K562 (cell line): ENCODE data around the gene PEX19. TPM values are rescaled to one million over a fixed set of nuclear protein-coding genes. Genes with fewer than 3 reads are reported as not detected.

Experiments used
- ATAC-seq: fragments of 200-7000 bp; cut with Tn5 transposase; 3 replicates; pipeline ENCODE4 v1.9.1; 2020; ENCODE audit warnings: moderate library complexity
- Bru-seq: library from RNA; stranded (reverse); fragments of 400-500 nt; gene quantifications from one replicate; lab custom pipeline; 2021; lab: Mats Ljungman, UMichigan
- BruChase-seq, 2 experiments: library from RNA; stranded (reverse); fragments of 400-500 nt; gene quantifications; one replicate each; lab custom pipeline; 2021; lab: Mats Ljungman, UMichigan
- BruUV-seq: library from RNA; stranded (reverse); fragments of 400-500 nt; replicated peaks from 2 replicates; lab custom pipeline; 2021; lab: Mats Ljungman, UMichigan
- CTCF ChIA-PET: fragments of 300-600 bp; formaldehyde crosslinking; extraction: SDS; loops from one replicate; lab custom pipeline; 2021; ENCODE audit warnings: low intra/inter-chr PET ratio; lab: Yijun Ruan, JAX
- POLR2A ChIA-PET: fragments of 300-600, 350-650 bp; sonication (Branson Sonifier 250); formaldehyde crosslinking; extraction: SDS; loops from one replicate; lab custom pipeline; 2021; ENCODE audit warnings: antibody characterized with exemption, inconsistent platforms; lab: Yijun Ruan, JAX
- DNase-seq, 4 experiments: peaks; one replicate each; pipeline versions ENCODE4 v3.0.0 to v3.0.0-alpha.2; 2011 to 2018; ENCODE audit warnings: low spot score in 3 of 4, mixed read lengths in 3 of 4; ENCODE audit errors: extremely low read depth in 1 of 4
- FAIRE-seq: peaks from 2 replicates; lab custom pipeline; 2011; peaks lifted over from hg19 to GRCh38; lab: Jason Lieb, UNC
- H2AFZ ChIP-seq: 2 replicates; pipeline ENCODE4 v1.6.0; 2011; ENCODE audit warnings: low read depth, low read length, control low read depth, inconsistent platforms
- H3K27ac ChIP-seq: fragments of 200-600 bp; 3 replicates; pipeline ENCODE4 v1.8.0; 2011; ENCODE audit warnings: low read depth, mild to moderate bottlenecking, control low read depth, inconsistent platforms, low read length, moderate library complexity, mixed read lengths; ENCODE audit errors: extremely low read depth
- H3K27me3 ChIP-seq, 2 experiments: fragments of 300-600 bp in 1 of 2; 2 replicates in 1 of 2; 3 replicates in 1 of 2; pipeline versions ENCODE4 v1.6.0 to v1.8.0; 2011; ENCODE audit warnings: inconsistent platforms in 2 of 2, low read length in 2 of 2, mild to moderate bottlenecking in 1 of 2, mixed read lengths in 1 of 2, moderate library complexity in 1 of 2; ENCODE audit not compliant: control insufficient read depth in 2 of 2, insufficient read depth in 2 of 2
- H3K36me3 ChIP-seq: fragments of 300-600 bp; 3 replicates; pipeline ENCODE4 v1.8.0; 2011; ENCODE audit warnings: mild to moderate bottlenecking, low read length, inconsistent platforms; ENCODE audit not compliant: control insufficient read depth, insufficient read depth
- H3K4me1 ChIP-seq, 2 experiments: fragments of 200-600 bp in 1 of 2; replicated peaks in 1 of 2; 2 replicates in 1 of 2; 3 replicates in 1 of 2; pipeline versions ENCODE4 v1.5.1 to v1.8.0; 2011; ENCODE audit warnings: inconsistent platforms in 2 of 2, low read length in 2 of 2, mild to moderate bottlenecking in 1 of 2, mixed read lengths in 1 of 2, moderate library complexity in 1 of 2; ENCODE audit not compliant: control insufficient read depth in 2 of 2, insufficient read depth in 2 of 2
- H3K4me2 ChIP-seq: 2 replicates; pipeline ENCODE4 v1.6.1; 2011; ENCODE audit warnings: low read length, control low read depth, inconsistent platforms, mixed read lengths; ENCODE audit not compliant: insufficient read depth
- H3K4me3 ChIP-seq: fragments of 200-600 bp; sonication (generic), shearing (Covaris generic); 2 replicates; pipeline ENCODE4 v1.5.1; 2016; ENCODE audit warnings: control low read depth, inconsistent platforms
- H3K79me2 ChIP-seq: fragments of 200-600 bp; 3 replicates; pipeline ENCODE4 v1.8.0; 2011; ENCODE audit warnings: low read length, inconsistent platforms; ENCODE audit not compliant: control insufficient read depth, insufficient read depth
- H3K9ac ChIP-seq, 2 experiments: 2 replicates each; pipeline versions ENCODE4 v1.6.0 to v1.6.1; 2011; ENCODE audit warnings: low read depth in 2 of 2, low read length in 2 of 2, control low read depth in 1 of 2, inconsistent platforms in 1 of 2, mild to moderate bottlenecking in 1 of 2, mixed read lengths in 1 of 2; ENCODE audit not compliant: insufficient read depth in 1 of 2
- H3K9me1 ChIP-seq: one replicate; pipeline ENCODE4 v1.6.0; 2011; ENCODE audit warnings: inconsistent platforms, mild to moderate bottlenecking, low read length, moderate library complexity; ENCODE audit not compliant: control insufficient read depth, insufficient read depth
- H3K9me3 ChIP-seq: replicated peaks from 2 replicates; pipeline ENCODE4 v1.5.1; 2011; ENCODE audit warnings: low read depth, low read length, inconsistent platforms; ENCODE audit not compliant: control insufficient read depth, insufficient read depth
- H4K20me1 ChIP-seq: replicated peaks from 2 replicates; pipeline ENCODE4 v1.6.1; 2011; ENCODE audit warnings: low read length, inconsistent platforms, mixed read lengths; ENCODE audit not compliant: control insufficient read depth, insufficient read depth
- ATF7 ChIP-seq: fragments of 450-650 bp; IDR thresholded peaks from 2 replicates; pipeline ENCODE4 v1.7.1; 2014; ENCODE audit warnings: mild to moderate bottlenecking, moderate library complexity
- BRF1 ChIP-seq: IDR thresholded peaks from 3 replicates; pipeline ENCODE4 v1.6.1; 2011; ENCODE audit warnings: borderline replicate concordance, mild to moderate bottlenecking; ENCODE audit not compliant: insufficient read length; ENCODE audit errors: extremely low read depth
- C11orf30 ChIP-seq: fragments of 450-650 bp; IDR thresholded peaks from 2 replicates; pipeline ENCODE4 v1.6.1; 2016; ENCODE audit warnings: low read depth, mild to moderate bottlenecking
- HDGF ChIP-seq: fragments of 450-650 bp; IDR thresholded peaks from 2 replicates; pipeline ENCODE4 v1.6.1; 2016
- NFIX ChIP-seq: fragments of 250-450 bp; sonication (Bioruptor Pico); IDR thresholded peaks from 2 replicates; pipeline ENCODE4 v1.4.0; 2020; ENCODE audit warnings: low read depth, mild to moderate bottlenecking, moderate library complexity
- PML ChIP-seq: IDR thresholded peaks from 2 replicates; pipeline ENCODE4 v1.6.1; 2012; ENCODE audit warnings: low read length, inconsistent platforms
- WGBS: fragments of 100-300 bp; shearing (Covaris generic); methylation state at CpG from one replicate; pipeline ENCODE4 v1.1.6; 2016; ENCODE audit warnings: low coverage, mixed read lengths; ENCODE audit not compliant: insufficient coverage; ENCODE audit errors: missing lambda C conversion rate; 5-methylcytosine and 5-hydroxymethylcytosine counted together
- in situ Hi-C: fragments of 300-500 bp; cut with MboI; formaldehyde crosslinking; loops from 4 replicates; pipeline ENCODE4 v1.15.0; 2018; ENCODE audit warnings: inconsistent platforms, mixed read lengths
- intact Hi-C: fragments of 100-400 bp; cut with micrococcal nuclease; formaldehyde crosslinking; loops from 2 replicates; pipeline ENCODE4 v1.14.2; 2022
- long read RNA-seq, 3 experiments: library from polyadenylated mRNA in 2 of 3; library from RNA in 1 of 3; unstranded in 2 of 3; stranded (forward) in 1 of 3; transcript quantifications; one replicate each; pipeline ENCODE4 v2.0.0, GENCODE V29; 2019 to 2022
- polyA minus RNA-seq, 3 experiments: library from RNA; depleted of rRNA, polyadenylated mRNA; stranded (reverse); fragments of >200 nt; gene quantifications; 2 replicates each; pipeline ENCODE4 v1.2.3, GENCODE V29; 2011
- polyA plus RNA-seq, 8 experiments: library from polyadenylated mRNA; depleted of rRNA in 4 of 8; stranded (reverse) in 5 of 8; unstranded in 3 of 8; fragments of >200 nt; fragmentation: Nextera tagmentation in 2 of 8; fragmentation: Illumina TruSeq in 1 of 8; extraction: Ambion mirVana in 2 of 8; extraction: Trizol in 1 of 8; gene quantifications; 2 replicates each; pipeline versions ENCODE4 v1.2.1 to v1.2.3, GENCODE V29; 2011 to 2014; ENCODE audit warnings: inconsistent platforms in 1 of 8, missing spikeins in 1 of 8
- total RNA-seq, 7 experiments: library from RNA; depleted of rRNA in 6 of 7; stranded (reverse); fragments of >200 nt in 6 of 7; fragmentation: Illumina TruSeq in 2 of 7; extraction: Trizol in 2 of 7; gene quantifications; 2 replicates each; pipeline versions ENCODE4 v1.2.1 to v1.2.3, GENCODE V29; 2011 to 2021; ENCODE audit warnings: low replicate concordance in 1 of 7
- TF ChIP-seq, protein P1 (sequence below), 2 experiments: fragments of 450-650 bp; formaldehyde crosslinking in 1 of 2; IDR thresholded peaks; 2 replicates each; pipeline versions ENCODE4 v1.4.0 to v1.6.1; 2014 to 2020; ENCODE audit warnings: mild to moderate bottlenecking in 2 of 2, borderline replicate concordance in 1 of 2, low read depth in 1 of 2

Gene PEX19, protein sequence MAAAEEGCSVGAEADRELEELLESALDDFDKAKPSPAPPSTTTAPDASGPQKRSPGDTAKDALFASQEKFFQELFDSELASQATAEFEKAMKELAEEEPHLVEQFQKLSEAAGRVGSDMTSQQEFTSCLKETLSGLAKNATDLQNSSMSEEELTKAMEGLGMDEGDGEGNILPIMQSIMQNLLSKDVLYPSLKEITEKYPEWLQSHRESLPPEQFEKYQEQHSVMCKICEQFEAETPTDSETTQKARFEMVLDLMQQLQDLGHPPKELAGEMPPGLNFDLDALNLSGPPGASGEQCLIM
- total RNA-seq (2011; cell fraction: chromatin; rRNA removed; ENCODE audit: low replicate concordance), result 77.5 and 114 TPM in 2 replicates
- total RNA-seq (2011; cell fraction: nucleolus; rRNA removed), result 65.7 and 66.1 TPM in 2 replicates
- total RNA-seq (2011; cell fraction: nucleoplasm; rRNA removed), result 63.5 and 65.6 TPM in 2 replicates
- total RNA-seq (2014; rRNA removed) (35.6 and 36.5 TPM in 2 replicates), total RNA-seq (2014; rRNA removed; fragmentation: Illumina TruSeq; extraction: Trizol) (44.5 and 51.3 TPM in 2 replicates), total RNA-seq (2015; rRNA removed; fragmentation: Illumina TruSeq; extraction: Trizol) (35.6 and 37.3 TPM in 2 replicates), total RNA-seq (2021) (60.2 and 64.9 TPM in 2 replicates), polyA plus RNA-seq (2011; rRNA removed) (70.2 and 91.6 TPM in 2 replicates), polyA plus RNA-seq (2014; fragmentation: Illumina TruSeq; extraction: Trizol) (51.9 and 59.8 TPM in 2 replicates), polyA plus RNA-seq (2014; fragmentation: Nextera tagmentation; extraction: Ambion mirVana) (100 to 1,000 TPM in 1 of 2 experiments, 10 to 100 TPM in 1; 81.2 to 103 TPM), polyA plus RNA-seq (2014; rRNA removed) (32.5 and 33.7 TPM in 2 replicates), polyA minus RNA-seq (2011; rRNA and poly(A)+ RNA removed) (88.3 and 89.0 TPM in 2 replicates), Bru-seq, nascent RNA (percentile 83 among the genes with signal in this experiment), BruChase-seq, experiment 1, labeled RNA remaining after a 2-hour chase (percentile 78 among the genes with signal in this experiment), BruChase-seq, experiment 2, labeled RNA remaining after a 6-hour chase (percentile 79 among the genes with signal in this experiment)
- 30.5 and 46.0 TPM in 2 replicates for polyA plus RNA-seq (2011; cell fraction: cytosol; rRNA removed)
- polyA plus RNA-seq (2011; cell fraction: nucleus; rRNA removed), result 65.1 and 108 TPM in 2 replicates
- 32.2 and 50.3 TPM in 2 replicates for polyA plus RNA-seq (2012)
- 17.8 and 19.0 TPM in 2 replicates for polyA minus RNA-seq (2011; cell fraction: cytosol; rRNA and poly(A)+ RNA removed)
- 39.7 and 59.8 TPM in 2 replicates for polyA minus RNA-seq (2011; cell fraction: nucleus; rRNA and poly(A)+ RNA removed)
- long read RNA-seq, experiment 1, transcript PEX19-201 (8 exons, 3,661 nt), result major isoform, 114 of 160 reads
- long read RNA-seq, experiment 1, partial matches to known transcripts, result 21 of 160 reads
- long read RNA-seq, experiment 1, other reads (novel, unspliced or antisense), result 22 of 160 reads
- long read RNA-seq, experiment 2, transcript PEX19-201 (8 exons, 3,661 nt), result major isoform, 28 of 58 reads
- long read RNA-seq, experiment 2, partial matches to known transcripts, result 3 of 58 reads
- long read RNA-seq, experiment 2, other reads (novel, unspliced or antisense), result 26 of 58 reads
- long read RNA-seq, experiment 3, transcript PEX19-201 (8 exons, 3,661 nt), result major isoform, 37 of 48 reads
- long read RNA-seq, experiment 3, partial matches to known transcripts, result 2 of 48 reads
- long read RNA-seq, experiment 3, other reads (novel, unspliced or antisense), result 8 of 48 reads

DNA sequence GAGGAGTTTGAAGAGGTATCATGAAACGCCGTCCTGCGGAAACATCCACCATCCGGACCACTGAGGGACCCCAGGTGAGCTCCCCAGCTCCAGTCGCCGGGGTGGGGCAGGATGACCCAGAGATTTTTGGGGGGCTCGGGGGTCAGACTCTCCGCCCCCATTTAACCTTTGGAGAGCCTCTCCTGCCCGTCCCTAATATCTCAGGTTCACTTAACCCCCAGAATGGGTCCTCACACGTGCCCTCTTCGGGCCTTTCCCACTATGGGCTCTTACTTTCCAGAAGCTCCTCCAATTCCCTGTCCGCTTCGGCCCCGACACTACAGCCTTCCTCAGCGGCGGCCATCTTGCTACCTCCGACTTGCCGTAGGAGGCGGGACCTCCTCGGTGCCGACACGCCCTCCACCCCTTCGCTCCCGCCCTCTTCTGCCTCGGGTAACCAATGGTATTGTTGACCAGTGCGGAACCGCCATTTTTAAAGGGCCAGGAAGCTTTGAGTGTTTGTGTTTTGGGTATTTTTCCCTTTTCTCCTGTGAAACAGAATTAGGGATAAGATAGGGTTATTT, at the start of gene PEX19:
PEX19 (minus strand) TSS at position 352 of the 563 bp plus-strand sequence; CDS start at position 343, 9 bp downstream.
- WGBS, result under 1% methylated on average over 27 of the region's 27 CpGs
- POLR2A ChIA-PET, result interaction anchor here (0.6 to 2.4 kb wide), 18 partner anchors 8 to 109 kb away, joined by 3 to 19 read pairs (median 4); partner anchors contain the start of gene DCAF8
- peaks cover 48% of the 10 kb centered on the region for H3K36me3 ChIP-seq
- no peaks in the 10 kb centered on the region for H4K20me1 ChIP-seq
- in situ Hi-C loops (no loop called here), intact Hi-C loops (loop anchor here (5.0 kb wide), 1 partner anchor 92 kb away; no protein-coding TSS in a partner anchor)
- no TSS peak for BruUV-seq
- DNase-seq, result peak; percentile 95 to 98 (median 96)
- peak within 1 kb of the TSS; percentile 91 for H2AFZ ChIP-seq
- H3K4me1 ChIP-seq, result peaks cover 5 to 14% of the 10 kb centered on the region in 2 experiments; a peak in 4 of 5 replicates
- peaks cover 17% of the 10 kb centered on the region for H3K79me2 ChIP-seq
- H3K27ac ChIP-seq, result peak within 1 kb of the TSS; percentile 72
- FAIRE-seq, result peak; percentile 99
- peak within 1 kb of the TSS; percentile 86 to 99 for H3K9ac ChIP-seq
- no peaks in the 10 kb centered on the region for H3K9me1 ChIP-seq
- H3K27me3 ChIP-seq, result no peaks in the 10 kb centered on the region
- ATAC-seq, result peak; percentile 99
- CTCF ChIA-PET, result no interaction called here
- H3K4me3 ChIP-seq, result peak within 1 kb of the TSS; percentile 74
- H3K9me3 ChIP-seq, result no peaks in the 10 kb centered on the region
- H3K4me2 ChIP-seq, result peak within 1 kb of the TSS; percentile 97
- TF ChIP-seq NFIX (no peak), HDGF (no peak), ATF7 (peak; percentile 39; the same call in 1 of the 2 replicates), C11orf30 (peak; percentile 95), BRF1 (no peak), PML (peak; percentile 60; the same call in 1 of the 2 replicates)
- TF ChIP-seq, protein P1, sequence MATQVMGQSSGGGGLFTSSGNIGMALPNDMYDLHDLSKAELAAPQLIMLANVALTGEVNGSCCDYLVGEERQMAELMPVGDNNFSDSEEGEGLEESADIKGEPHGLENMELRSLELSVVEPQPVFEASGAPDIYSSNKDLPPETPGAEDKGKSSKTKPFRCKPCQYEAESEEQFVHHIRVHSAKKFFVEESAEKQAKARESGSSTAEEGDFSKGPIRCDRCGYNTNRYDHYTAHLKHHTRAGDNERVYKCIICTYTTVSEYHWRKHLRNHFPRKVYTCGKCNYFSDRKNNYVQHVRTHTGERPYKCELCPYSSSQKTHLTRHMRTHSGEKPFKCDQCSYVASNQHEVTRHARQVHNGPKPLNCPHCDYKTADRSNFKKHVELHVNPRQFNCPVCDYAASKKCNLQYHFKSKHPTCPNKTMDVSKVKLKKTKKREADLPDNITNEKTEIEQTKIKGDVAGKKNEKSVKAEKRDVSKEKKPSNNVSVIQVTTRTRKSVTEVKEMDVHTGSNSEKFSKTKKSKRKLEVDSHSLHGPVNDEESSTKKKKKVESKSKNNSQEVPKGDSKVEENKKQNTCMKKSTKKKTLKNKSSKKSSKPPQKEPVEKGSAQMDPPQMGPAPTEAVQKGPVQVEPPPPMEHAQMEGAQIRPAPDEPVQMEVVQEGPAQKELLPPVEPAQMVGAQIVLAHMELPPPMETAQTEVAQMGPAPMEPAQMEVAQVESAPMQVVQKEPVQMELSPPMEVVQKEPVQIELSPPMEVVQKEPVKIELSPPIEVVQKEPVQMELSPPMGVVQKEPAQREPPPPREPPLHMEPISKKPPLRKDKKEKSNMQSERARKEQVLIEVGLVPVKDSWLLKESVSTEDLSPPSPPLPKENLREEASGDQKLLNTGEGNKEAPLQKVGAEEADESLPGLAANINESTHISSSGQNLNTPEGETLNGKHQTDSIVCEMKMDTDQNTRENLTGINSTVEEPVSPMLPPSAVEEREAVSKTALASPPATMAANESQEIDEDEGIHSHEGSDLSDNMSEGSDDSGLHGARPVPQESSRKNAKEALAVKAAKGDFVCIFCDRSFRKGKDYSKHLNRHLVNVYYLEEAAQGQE (IDR thresholded peaks at IDR 0.05; ENCODE audit: borderline replicate concordance), result no peak
- TF ChIP-seq, protein P1 (CRISPR knock-in tag; IDR thresholded peaks at IDR 0.05; ENCODE audit: low read depth), result no peak
